Stimulated activated naive CD8-positive, alpha-beta T cell treated with anti-CD3 and anti-CD28 coated beads, Interleukin-15, amount 100 ng/mL, for 72 hours (primary cell): Measurements from ENCODE around the gene LTBP4.
"Not testable (repeated sequence)": the region's sequence is repeated elsewhere in the genome, so short reads cannot be mapped to it uniquely, and the experiment has no call there.

Experiments
- ATAC-seq: fragments of 150-1000 bp; cut with Tn5 transposase; 2 replicates; pipeline ENCODE4 v1.10.0; 2021; ENCODE audit warnings: mild to moderate bottlenecking, moderate library complexity
- DNase-seq, 2 donors: peaks; one replicate each; pipeline ENCODE4 v3.0.0; 2021 to 2022
- H3K27ac Mint-ChIP-seq, 2 donors: one replicate each; pipeline ENCODE4 v1.8.0; 2022; ENCODE audit warnings: mild to moderate bottlenecking in 2 of 2, mixed read lengths in 2 of 2, moderate library complexity in 2 of 2
- H3K27me3 Mint-ChIP-seq: one replicate; pipeline ENCODE4 v1.8.0; 2022; ENCODE audit warnings: mixed read lengths
- H3K4me1 Mint-ChIP-seq: one replicate; pipeline ENCODE4 v1.8.0; 2022; ENCODE audit warnings: mild to moderate bottlenecking, mixed read lengths
- H3K4me3 Mint-ChIP-seq, 2 donors: one replicate each; pipeline ENCODE4 v1.8.0; 2022; ENCODE audit warnings: mild to moderate bottlenecking in 2 of 2, mixed read lengths in 2 of 2, moderate library complexity in 1 of 2
- H3K9me3 Mint-ChIP-seq, 2 donors: one replicate each; pipeline ENCODE4 v1.8.0; 2022; ENCODE audit warnings: mixed read lengths in 2 of 2

The LTBP4 gene

DNA sequence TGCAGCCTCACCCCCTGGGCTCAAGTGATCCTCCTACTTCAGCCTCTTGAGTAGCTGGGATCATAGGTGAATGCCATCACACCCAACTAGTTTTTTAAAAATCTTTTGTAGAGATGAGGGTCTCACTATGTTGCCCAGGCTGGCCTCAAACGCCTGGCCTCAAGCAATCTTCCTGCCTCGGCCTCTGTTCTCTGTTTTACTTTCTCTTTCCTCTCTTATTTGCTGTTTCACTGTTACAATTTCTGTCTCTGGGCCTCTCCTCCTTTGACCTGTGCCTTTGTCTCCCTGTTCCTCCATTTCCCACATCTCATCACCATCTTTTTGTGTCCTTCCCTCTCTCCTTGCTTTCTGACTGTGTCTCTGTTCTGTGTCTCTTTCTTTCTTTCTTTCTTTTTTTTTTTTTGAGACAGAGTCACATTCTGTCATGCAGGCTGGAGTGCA is 15.2 kb upstream of the LTBP4 start:
- DNase-seq (no peak), ATAC-seq (no peak)
- Mint-ChIP-seq H3K9me3 (no peaks in the 10 kb centered on the region), H3K4me1 (peaks cover 20% of the 10 kb centered on the region), H3K4me3 (no peak overlapping the region), H3K27ac (no peak overlapping the region), H3K27me3 (no peaks in the 10 kb centered on the region)

DNA sequence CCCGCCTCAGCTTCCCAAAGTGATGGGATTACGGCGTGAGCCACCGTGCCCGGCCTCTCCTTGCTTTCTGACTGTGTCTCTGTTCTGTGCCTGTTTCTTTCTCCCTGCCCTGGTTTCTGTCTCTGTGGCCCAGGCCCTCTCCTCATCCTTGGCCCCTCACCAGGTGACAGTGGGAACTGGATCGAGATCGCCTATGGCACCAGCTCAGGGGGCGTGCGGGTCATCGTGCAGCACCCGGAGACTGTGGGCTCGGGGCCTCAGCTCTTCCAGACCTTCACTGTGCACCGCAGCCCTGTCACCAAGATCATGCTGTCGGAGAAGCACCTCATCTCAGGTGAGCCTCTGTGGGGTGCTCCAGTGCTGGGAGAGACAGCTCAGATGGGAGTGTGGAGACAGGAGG is 14.6 kb upstream of the LTBP4 start:
- Mint-ChIP-seq H3K27ac (peak overlapping the region in 1 of 2 donors; percentile 52), H3K4me1 (peaks cover 20% of the 10 kb centered on the region), H3K27me3 (no peaks in the 10 kb centered on the region), H3K4me3 (no peak overlapping the region), H3K9me3 (no peaks in the 10 kb centered on the region)
- DNase-seq (no peak), ATAC-seq (no peak)

DNA sequence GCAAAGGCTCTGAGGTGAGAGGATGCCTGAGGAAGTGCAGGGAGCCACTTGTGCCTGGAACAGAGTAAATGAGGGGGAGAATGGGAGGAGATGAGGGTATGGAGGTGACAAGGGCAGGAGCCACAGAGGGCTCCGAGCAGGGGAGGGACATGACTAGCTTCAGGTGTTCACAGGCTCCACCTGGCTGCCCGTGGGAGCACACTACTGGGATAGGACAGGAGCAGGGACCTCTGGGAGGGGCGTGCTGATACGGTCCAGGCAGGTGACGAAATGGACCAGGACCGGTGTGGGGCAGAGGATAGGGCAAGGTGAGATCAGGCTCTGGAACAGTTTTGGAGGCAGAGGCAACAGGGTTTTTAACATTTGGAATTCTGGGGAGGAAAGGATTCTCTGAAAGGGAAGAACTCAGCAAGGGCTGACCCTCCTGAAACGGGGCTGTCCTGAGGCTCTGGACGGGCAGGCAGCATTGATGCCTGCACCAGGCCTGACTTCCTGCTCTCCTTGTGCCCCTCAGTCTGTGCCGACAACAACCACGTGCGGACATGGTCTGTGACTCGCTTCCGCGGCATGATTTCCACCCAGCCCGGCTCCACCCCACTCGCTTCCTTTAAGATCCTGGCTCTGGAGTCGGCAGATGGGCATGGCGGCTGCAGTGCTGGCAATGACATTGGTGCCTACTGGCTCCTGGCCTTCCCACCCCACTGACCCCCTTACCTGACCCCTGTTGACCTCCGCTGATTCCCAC is 12.9 kb upstream of the LTBP4 start:
- Mint-ChIP-seq H3K9me3 (no peaks in the 10 kb centered on the region), H3K4me3 (no peak overlapping the region), H3K27ac (peak overlapping the region in 1 of 2 donors; percentile 31), H3K27me3 (no peaks in the 10 kb centered on the region), H3K4me1 (peaks cover 15% of the 10 kb centered on the region)
- DNase-seq (no peak), ATAC-seq (no peak)

DNA sequence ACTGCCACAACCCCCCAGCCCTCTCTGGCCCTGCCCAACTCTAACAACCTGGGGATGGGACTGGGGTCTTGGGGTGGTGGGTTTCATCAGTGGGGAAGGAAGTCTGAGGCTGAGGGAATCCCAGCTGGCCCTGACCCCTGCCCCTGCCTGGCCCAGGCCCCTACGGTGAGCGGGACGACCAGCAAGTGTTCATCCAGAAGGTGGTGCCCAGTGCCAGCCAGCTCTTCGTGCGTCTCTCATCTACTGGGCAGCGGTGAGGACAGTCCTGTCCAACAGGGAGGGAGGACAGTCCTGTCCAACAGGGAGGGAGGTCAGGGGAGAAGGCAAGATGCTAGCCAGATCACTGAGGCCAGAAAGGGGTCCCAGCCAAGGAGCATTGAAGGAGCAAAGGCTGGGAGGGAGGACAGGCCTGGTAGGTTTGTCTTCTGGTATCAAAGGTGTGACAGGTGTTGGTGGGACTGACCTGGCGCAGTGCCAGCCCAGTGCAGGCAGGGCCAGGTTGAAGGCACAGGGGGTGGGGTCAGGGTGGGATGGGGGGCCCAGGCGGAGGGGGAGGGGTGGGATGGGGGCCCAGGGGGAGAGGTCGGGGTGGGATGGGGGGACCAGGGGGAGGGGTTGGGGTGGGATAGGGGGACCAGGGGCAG is 12.1 kb upstream of the LTBP4 start:
- no peaks in the 10 kb centered on the region for H3K9me3 Mint-ChIP-seq
- no peak for ATAC-seq
- peaks cover 17% of the 10 kb centered on the region for H3K4me1 Mint-ChIP-seq
- H3K4me3 Mint-ChIP-seq: no peak overlapping the region
- H3K27me3 Mint-ChIP-seq: no peaks in the 10 kb centered on the region
- peak overlapping the region in 1 of 2 donors; percentile 9 for H3K27ac Mint-ChIP-seq
- DNase-seq: no peak

DNA sequence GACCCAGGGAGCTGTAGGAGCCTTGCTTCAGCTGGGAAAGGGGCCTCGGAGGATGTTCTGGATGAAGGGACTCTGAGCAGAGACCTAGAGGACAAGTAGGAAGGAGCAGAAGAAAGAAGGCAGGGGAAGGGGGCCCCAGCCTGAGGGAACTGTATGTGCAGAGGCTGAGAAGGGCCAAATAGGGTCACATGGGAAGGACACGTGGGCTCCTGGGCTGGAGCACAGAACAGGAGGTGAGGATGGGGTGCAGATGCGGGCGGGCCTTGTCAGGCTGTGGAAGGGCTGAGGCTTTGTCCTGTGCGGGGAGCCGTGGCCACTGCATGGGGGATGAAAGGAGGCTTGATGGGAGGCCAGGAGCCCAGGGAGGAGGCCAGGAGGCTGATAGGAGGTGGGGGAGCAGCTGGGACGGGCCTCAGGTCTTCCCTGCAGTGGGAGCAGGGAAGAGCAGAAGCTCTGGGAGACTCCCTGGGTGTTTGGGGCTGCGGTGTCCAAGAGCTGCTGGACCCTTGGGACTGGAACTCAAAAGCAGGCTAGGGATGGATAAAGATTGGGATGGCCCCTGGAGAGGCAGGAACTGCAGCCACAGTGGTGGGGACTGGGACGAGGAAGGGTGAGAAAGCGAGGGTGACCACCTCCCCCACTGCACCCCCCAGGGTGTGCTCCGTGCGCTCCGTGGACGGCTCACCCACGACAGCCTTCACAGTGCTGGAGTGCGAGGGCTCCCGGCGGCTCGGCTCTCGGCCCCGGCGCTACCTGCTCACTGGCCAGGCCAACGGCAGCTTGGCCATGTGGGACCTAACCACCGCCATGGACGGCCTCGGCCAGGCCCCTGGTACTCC is 11.4 kb upstream of the LTBP4 start:
- H3K4me3 Mint-ChIP-seq: no peak overlapping the region
- no peak for DNase-seq
- H3K4me1 Mint-ChIP-seq: peaks cover 25% of the 10 kb centered on the region
- H3K27me3 Mint-ChIP-seq: peaks cover 7% of the 10 kb centered on the region
- H3K27ac Mint-ChIP-seq: peak overlapping the region in 1 of 2 donors; percentile 39
- H3K9me3 Mint-ChIP-seq: no peaks in the 10 kb centered on the region
- no peak for ATAC-seq

DNA sequence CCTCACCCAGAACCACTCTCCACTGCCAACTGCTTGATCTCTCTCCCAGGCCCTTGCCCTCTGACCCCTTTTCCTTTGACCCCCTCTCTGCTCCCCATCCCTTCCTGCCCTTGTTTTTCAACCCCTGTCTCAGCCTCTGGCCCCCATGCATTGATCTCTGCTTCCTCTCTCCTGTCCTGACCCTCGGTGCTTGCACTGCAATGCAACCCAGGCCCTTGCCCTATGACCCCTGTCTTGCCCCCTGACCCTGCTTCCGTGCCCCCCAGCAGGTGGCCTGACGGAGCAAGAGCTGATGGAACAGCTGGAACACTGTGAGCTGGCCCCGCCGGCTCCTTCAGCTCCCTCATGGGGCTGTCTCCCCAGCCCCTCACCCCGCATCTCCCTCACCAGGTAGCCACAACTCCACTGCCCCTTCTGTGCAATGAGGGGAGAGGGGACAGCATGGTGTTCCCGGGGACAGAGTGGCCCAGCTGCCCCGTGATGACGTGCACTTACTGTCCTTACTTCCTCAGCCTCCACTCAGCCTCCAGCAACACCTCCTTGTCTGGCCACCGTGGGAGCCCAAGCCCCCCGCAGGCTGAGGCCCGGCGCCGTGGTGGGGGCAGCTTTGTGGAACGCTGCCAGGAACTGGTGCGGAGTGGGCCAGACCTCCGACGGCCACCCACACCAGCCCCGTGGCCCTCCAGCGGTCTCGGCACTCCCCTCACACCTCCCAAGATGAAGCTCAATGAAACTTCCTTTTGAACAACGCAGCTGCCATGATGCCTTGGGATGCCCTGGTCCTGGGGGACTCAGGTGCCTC is 10.5 kb upstream of the LTBP4 start:
- H3K27ac Mint-ChIP-seq: no peak overlapping the region
- no peak overlapping the region for H3K4me3 Mint-ChIP-seq
- H3K4me1 Mint-ChIP-seq: peaks cover 27% of the 10 kb centered on the region
- H3K27me3 Mint-ChIP-seq: peaks cover 14% of the 10 kb centered on the region
- no peaks in the 10 kb centered on the region for H3K9me3 Mint-ChIP-seq
- DNase-seq (no peak), ATAC-seq (no peak)

DNA sequence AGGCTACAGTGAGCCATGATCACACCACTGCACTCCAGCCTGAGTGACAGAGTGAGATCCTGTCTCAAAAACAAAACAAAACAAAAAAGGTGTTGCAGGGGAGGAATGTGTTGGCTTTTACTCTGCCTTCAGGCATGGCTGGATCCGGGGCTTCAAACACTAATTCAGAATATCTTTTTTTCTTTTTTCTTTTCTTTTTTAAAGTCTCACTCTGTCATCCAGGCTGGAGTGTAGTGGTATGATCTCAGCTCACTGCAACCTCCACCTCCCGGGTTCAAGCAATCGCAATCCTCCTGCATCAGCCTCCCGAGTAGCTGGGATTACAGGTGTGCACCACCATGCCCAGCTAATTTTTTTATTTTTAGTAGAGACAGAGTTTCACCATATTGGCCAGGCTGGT is 9.4 kb upstream of the LTBP4 start:
- H3K4me3 Mint-ChIP-seq, DNase-seq, H3K27ac Mint-ChIP-seq, H3K9me3 Mint-ChIP-seq, ATAC-seq: not testable (repeated sequence)
- H3K27me3 Mint-ChIP-seq: peaks cover 22% of the 10 kb centered on the region
- H3K4me1 Mint-ChIP-seq: peaks cover 19% of the 10 kb centered on the region

DNA sequence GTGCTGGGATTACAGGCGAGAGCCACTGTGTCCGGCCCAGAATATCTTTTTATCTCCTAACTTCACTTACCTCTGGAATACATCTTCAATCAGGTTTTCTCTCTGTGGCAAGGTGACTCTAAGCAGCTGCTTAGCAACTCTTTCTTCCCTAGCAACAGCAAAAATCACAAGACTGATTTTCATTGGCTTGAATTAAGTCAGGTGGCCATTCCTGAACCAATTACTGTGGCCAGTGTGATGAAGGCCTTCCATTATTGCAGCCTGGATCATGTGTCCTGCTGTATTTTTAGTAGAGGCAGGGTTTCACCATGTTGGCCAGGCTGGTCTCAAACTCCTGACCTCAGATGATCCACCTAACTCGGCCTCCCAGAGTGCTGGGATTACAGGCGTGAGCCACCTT is 9.0 kb upstream of the LTBP4 start:
- Mint-ChIP-seq H3K27ac (no peak overlapping the region), H3K9me3 (no peaks in the 10 kb centered on the region), H3K4me3 (no peak overlapping the region), H3K27me3 (peaks cover 27% of the 10 kb centered on the region), H3K4me1 (peaks cover 22% of the 10 kb centered on the region)
- ATAC-seq (peak; percentile 76), DNase-seq (no peak)

DNA sequence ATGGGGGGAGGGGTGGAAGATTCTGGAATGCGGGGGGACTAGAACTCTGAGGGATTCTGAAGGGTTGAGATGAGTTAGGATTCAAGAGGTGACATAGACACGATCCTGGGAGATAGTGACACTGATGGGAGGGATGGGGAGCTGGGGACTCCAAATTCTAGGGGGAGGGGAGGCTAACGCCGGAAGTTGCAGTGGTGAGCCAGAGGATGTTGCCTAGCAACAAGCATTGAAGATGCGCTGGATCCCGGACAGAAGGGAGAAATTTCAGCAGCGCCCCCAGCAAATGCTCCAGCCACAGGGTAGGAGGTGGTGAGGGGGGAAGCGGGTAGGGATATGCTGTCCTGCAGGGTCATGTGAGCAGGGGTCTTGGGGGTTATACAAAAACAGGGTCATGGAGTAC is 6.9 kb upstream of the LTBP4 start:
- no peak for ATAC-seq
- DNase-seq: no peak
- Mint-ChIP-seq H3K4me3 (peak overlapping the region in 1 of 2 donors; percentile 4), H3K4me1 (peaks cover 40% of the 10 kb centered on the region), H3K27me3 (peaks cover 48% of the 10 kb centered on the region), H3K27ac (no peak overlapping the region), H3K9me3 (no peaks in the 10 kb centered on the region)

DNA sequence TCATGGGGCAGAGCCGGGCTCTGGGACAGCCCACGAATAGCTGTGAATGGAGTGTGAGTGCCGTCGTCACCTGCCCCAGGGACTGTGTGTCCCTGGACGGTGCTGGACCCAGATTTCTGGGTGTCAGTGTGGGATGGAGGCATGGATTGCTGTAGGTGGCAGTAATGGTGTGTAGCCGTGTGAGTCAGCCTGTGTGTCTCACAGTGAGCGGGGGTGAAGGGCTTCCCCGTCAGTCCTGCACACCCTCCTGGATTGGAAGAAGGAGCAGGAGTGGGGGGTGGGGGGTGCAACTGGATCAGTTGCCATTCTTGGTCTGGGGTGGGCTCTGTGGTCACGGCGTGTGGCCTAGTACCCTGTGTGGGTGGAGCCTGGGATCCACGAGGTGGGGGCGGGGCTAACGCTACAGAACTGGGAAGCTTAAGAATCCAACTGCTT is 6.5 kb upstream of the LTBP4 start:
- Mint-ChIP-seq H3K4me1 (peaks cover 44% of the 10 kb centered on the region), H3K4me3 (no peak overlapping the region), H3K27ac (no peak overlapping the region)

DNA sequence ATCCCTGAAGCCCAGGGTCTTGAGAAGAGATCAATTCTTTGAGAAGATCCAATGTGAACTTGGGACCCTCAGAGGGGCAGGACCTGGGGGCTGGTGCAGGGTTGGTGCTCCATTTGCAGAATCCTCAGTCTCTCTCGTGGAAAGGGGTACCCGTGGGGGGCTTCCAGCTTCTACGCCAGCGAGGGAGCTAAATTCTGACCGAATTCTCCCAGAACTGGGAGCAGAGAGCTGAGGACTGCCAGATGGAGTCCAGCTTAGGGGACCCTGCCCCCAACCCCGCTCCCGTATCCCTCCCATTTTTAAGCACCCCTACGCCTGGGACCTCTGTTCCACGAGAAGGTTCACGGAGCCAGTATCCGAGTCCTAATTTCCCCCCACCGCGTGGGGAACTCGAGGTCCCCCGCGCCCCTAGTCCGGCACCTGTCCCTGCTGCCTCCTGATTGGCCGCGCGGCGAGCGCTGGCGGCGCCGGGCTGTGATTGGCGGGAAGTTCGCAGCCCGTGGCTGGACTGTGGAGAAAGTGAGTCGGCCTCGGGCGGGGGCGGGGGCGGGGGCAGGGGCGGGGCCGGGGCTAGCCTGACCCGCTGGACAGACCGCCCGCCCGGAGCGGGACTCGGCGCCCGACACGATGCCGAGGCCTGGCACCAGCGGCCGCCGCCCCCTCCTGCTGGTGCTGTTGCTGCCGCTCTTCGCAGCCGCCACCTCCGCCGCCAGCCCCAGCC is 4.4 kb upstream of the LTBP4 start:
- peak overlapping the region; percentile 46 to 70 for H3K4me3 Mint-ChIP-seq
- no peak overlapping the region for H3K27ac Mint-ChIP-seq
- H3K27me3 Mint-ChIP-seq: peaks cover 73% of the 10 kb centered on the region
- peaks cover 61% of the 10 kb centered on the region for H3K4me1 Mint-ChIP-seq
- DNase-seq (no peak), ATAC-seq (no peak)
- H3K9me3 Mint-ChIP-seq: no peaks in the 10 kb centered on the region

More for the DNA sequence above, 6.5 kb upstream of the LTBP4 start:
- Mint-ChIP-seq H3K27me3 (peaks cover 52% of the 10 kb centered on the region), H3K9me3 (no peaks in the 10 kb centered on the region)
- DNase-seq (no peak), ATAC-seq (no peak)

DNA sequence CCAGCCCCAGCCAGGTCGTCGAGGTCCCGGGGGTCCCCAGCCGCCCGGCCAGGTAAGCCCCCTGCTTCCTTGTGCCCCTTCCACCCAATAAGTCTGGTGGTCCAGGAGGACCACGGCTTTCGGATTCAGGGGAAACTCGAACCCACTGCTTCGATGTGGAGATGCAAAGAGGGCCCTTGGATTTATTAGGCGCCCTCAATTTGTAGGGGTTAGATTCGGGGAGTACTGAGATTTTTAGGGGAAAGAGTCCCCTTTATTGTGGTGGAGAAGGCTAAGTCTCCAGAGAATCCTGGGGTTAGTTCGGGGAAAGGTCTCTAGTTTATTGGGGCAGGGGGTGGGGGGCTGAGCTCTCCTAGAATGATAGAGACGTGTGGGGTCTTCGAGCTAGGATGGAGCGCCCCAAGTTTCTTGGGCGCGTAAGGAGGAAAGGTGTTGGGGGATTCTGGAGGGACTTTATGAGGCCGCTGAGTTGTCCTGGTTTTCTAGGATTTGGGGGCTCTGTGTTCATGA is 3.8 kb upstream of the LTBP4 start:
- no peaks in the 10 kb centered on the region for H3K9me3 Mint-ChIP-seq
- peaks cover 78% of the 10 kb centered on the region for H3K27me3 Mint-ChIP-seq
- peak overlapping the region; percentile 53 to 70 for H3K4me3 Mint-ChIP-seq
- ATAC-seq (no peak), DNase-seq (no peak)
- no peak overlapping the region for H3K27ac Mint-ChIP-seq
- peaks cover 67% of the 10 kb centered on the region for H3K4me1 Mint-ChIP-seq

DNA sequence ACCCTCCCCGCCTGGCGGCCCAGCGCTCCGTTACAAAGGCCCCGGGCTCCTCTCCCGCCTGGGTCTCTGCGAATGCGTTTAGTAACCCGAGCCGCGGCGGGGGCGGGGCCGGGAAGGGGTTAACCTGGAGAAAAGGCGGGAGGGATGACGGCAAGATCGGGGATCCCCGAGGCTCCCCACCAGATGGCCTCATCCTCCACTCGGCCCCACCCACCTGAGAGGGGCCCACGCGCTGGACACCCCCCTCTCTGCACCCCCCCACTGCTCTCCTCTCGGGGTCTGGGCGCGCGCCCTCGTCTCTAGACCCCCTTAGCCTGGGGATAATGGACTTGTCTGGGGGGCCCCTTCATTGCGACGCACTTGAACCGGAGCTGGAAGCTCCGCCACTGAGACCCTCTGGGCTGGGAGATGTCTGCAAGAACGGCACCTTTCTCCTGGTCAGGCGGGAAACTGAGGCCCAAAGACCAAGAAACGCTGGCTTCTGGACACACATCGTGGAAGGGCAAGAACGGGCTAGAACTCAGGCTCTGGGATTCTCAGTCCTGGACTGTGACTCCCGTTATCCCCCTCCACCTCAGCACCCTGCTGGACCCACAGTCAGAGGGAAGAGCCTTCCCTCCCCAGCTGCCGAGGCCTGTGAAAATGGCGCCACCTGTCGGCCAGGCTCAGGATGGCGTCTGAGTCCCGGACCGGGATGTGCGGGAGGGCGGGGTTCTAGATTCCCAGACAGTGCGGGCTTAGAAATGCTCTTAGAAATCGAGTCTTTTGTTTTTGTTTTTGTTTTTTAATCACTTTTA is 2.9 kb upstream of the LTBP4 start:
- H3K4me1 Mint-ChIP-seq: peaks cover 77% of the 10 kb centered on the region
- DNase-seq: peak; percentile 81 to 83
- no peak overlapping the region for H3K27ac Mint-ChIP-seq
- peaks cover 88% of the 10 kb centered on the region for H3K27me3 Mint-ChIP-seq
- peak overlapping the region; percentile 64 to 65 for H3K4me3 Mint-ChIP-seq
- ATAC-seq: peak; percentile 64
- no peaks in the 10 kb centered on the region for H3K9me3 Mint-ChIP-seq

DNA sequence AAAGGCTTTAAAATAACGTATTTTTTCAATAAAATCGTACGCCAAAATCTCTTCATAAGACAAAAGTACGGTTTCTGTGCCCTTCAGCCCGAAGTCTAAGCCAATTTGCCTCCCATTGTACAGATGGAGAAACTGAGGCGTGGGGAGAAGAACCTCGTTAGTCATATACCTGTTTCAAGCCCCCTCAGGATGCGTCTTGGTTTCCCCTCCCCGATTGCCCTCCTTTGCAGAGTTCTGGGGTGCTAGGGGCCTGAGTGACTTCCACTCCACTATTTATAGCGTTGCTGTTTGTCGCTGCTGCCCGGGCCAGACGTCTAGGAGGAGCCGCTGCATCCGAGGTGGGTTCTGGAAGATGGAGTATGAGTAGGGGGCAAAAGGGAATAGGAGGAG is 2.3 kb upstream of the LTBP4 start:
- H3K4me3 Mint-ChIP-seq: peak overlapping the region; percentile 53 to 64
- no peaks in the 10 kb centered on the region for H3K9me3 Mint-ChIP-seq
- peaks cover 81% of the 10 kb centered on the region for H3K4me1 Mint-ChIP-seq
- ATAC-seq (no peak), DNase-seq (no peak)
- peaks cover 89% of the 10 kb centered on the region for H3K27me3 Mint-ChIP-seq
- no peak overlapping the region for H3K27ac Mint-ChIP-seq
